Stimulated activated CD8-positive, alpha-beta memory T cell treated with anti-CD3 and anti-CD28 coated beads, Interleukin-2, amount 100 ng/mL, for 1 hour (primary cell): ENCODE measurements around the gene PRKACB.

Experiments used
- DNase-seq, 2 donors: peaks; one replicate each; pipeline ENCODE4 v3.0.0-alpha.2; 2020; ENCODE audit warnings: low read depth in 2 of 2

PRKACB gene

GRCh38 chr1:84156210-84156621, 12.1 kb downstream of the PRKACB start:
- DNase-seq: no peak

GRCh38 chr1:84159533-84160240, 15.6 kb downstream of the PRKACB start:
- no peak for DNase-seq

- DNase-seq: no peak
These were observed 18.2 kb downstream of the PRKACB start for GRCh38 chr1:84162295-84162694.

- no peak for DNase-seq
These were observed 19.3 kb downstream of the PRKACB start for GRCh38 chr1:84163123-84163931.

GRCh38 chr1:84164161-84164560, 20.1 kb downstream of the PRKACB start:
- no peak for DNase-seq

- DNase-seq: no peak
These were observed 20.5 kb downstream of the PRKACB start for GRCh38 chr1:84164567-84165021.

GRCh38 chr1:84165601-84166000, 21.5 kb downstream of the PRKACB start:
- DNase-seq: no peak

- no peak for DNase-seq
These were observed 22.7 kb downstream of the PRKACB start for GRCh38 chr1:84166797-84167196.

GRCh38 chr1:84168783-84169182, 24.7 kb downstream of the PRKACB start:
- DNase-seq: no peak

- no peak for DNase-seq
These were observed 26.1 kb downstream of the PRKACB start for GRCh38 chr1:84170171-84170570.

GRCh38 chr1:84171481-84171880, 27.4 kb downstream of the PRKACB start:
- no peak for DNase-seq

- no peak for DNase-seq
These were observed 30.0 kb downstream of the PRKACB start for GRCh38 chr1:84174051-84174556.

- DNase-seq: no peak
These were observed 37.4 kb downstream of the PRKACB start for GRCh38 chr1:84181350-84182005.

- no peak for DNase-seq
These were observed 46.4 kb downstream of the PRKACB start for GRCh38 chr1:84190455-84190854.

GRCh38 chr1:84192681-84193080, 48.6 kb downstream of the PRKACB start:
- no peak for DNase-seq

- no peak for DNase-seq
These were observed 54.8 kb downstream of the PRKACB start for GRCh38 chr1:84198832-84199231.

- DNase-seq: no peak
These were observed 55.2 kb downstream of the PRKACB start for GRCh38 chr1:84199257-84199656.

- no peak for DNase-seq
These were observed 58.1 kb downstream of the PRKACB start for GRCh38 chr1:84202126-84202525.

- no peak for DNase-seq
These were observed 62.3 kb downstream of the PRKACB start for GRCh38 chr1:84206375-84206774.

- no peak for DNase-seq
These were observed 64.9 kb downstream of the PRKACB start for GRCh38 chr1:84208935-84209334.

- DNase-seq: no peak
These were observed 70.3 kb downstream of the PRKACB start for GRCh38 chr1:84214115-84214956.
